ENCODE results near the gene MEF2C. TPM values are rescaled to one million over a fixed set of nuclear protein-coding genes. Genes with fewer than 3 reads are reported as not detected.
A peak's percentile ranks its signal among the peaks of the same experiment; 100 is the strongest.

MEF2C gene
- total and polyA plus RNA-seq, 7 donors: 2.8 to 51.4 (median 32.1) TPM

GRCh38 chr5:88823201-88823600, 59.8 kb downstream of the MEF2C start:
- Histone ChIP-seq H3K4me3 (no peak overlapping the region), H3K27me3 (no peaks in the 10 kb centered on the region), H3K4me1 (peaks cover 0 to 43% (median 29%) of the 10 kb centered on the region in 4 donors), H3K36me3 (peaks cover 0 to 26% (median 5%) of the 10 kb centered on the region in 4 donors), H3K27ac (peak overlapping the region in 1 of 4 donors; percentile 72), H3K9me3 (no peaks in the 10 kb centered on the region)
- intact Hi-C loops (cut with DNase I): loop anchor here (5.0 kb wide), 1 partner anchor 36 kb away; no protein-coding TSS in a partner anchor
- WGBS, 2 donors: 82 to 90% methylated on average over 1 of the region's 1 CpG
- TF ChIP-seq EP300 (IDR thresholded peaks at IDR 0.05) (no peak), POLR2A (IDR thresholded peaks at IDR 0.05) (no peak), CTCF (IDR thresholded peaks at IDR 0.05) (no peak), POLR2AphosphoS5 (IDR thresholded peaks at IDR 0.05) (no peak)
- DNase-seq: no peak

- no peak for TF ChIP-seq CTCF (IDR thresholded peaks at IDR 0.05)
- TF ChIP-seq EP300 (IDR thresholded peaks at IDR 0.05): no peak
- TF ChIP-seq POLR2A (IDR thresholded peaks at IDR 0.05): no peak
- TF ChIP-seq POLR2AphosphoS5 (IDR thresholded peaks at IDR 0.05): no peak
- Histone ChIP-seq H3K4me1 (peaks cover 0 to 38% (median 19%) of the 10 kb centered on the region in 4 donors), H3K27ac (no peak overlapping the region), H3K36me3 (peaks cover 0 to 26% (median 5%) of the 10 kb centered on the region in 4 donors), H3K4me3 (no peak overlapping the region), H3K9me3 (no peaks in the 10 kb centered on the region), H3K27me3 (no peaks in the 10 kb centered on the region)
- intact Hi-C loops (cut with DNase I): loop anchor here (5.0 kb wide), 1 partner anchor 34 kb away; no protein-coding TSS in a partner anchor
- WGBS, 2 donors: 86 to 94% methylated on average over 4 of the region's 4 CpGs
- no peak for DNase-seq
Measured at GRCh38 chr5:88821161-88821560, 61.8 kb downstream of the MEF2C start.

- Histone ChIP-seq H3K36me3 (peaks cover 0 to 26% (median 5%) of the 10 kb centered on the region in 4 donors), H3K9me3 (no peaks in the 10 kb centered on the region), H3K27me3 (no peaks in the 10 kb centered on the region), H3K4me1 (peaks cover 0 to 32% (median 17%) of the 10 kb centered on the region in 4 donors), H3K4me3 (no peak overlapping the region), H3K27ac (no peak overlapping the region)
- 86 to 96% methylated on average over 2 of the region's 2 CpGs for WGBS, 2 donors
- DNase-seq: no peak
- TF ChIP-seq POLR2AphosphoS5 (IDR thresholded peaks at IDR 0.05): no peak
- no peak for TF ChIP-seq POLR2A (IDR thresholded peaks at IDR 0.05)
- TF ChIP-seq EP300 (IDR thresholded peaks at IDR 0.05): no peak
- no peak for TF ChIP-seq CTCF (IDR thresholded peaks at IDR 0.05)
- intact Hi-C loops (cut with DNase I): loop anchor here (5.0 kb wide), 1 partner anchor 33 kb away; no protein-coding TSS in a partner anchor
Measured at GRCh38 chr5:88820581-88820980, 62.4 kb downstream of the MEF2C start.

GRCh38 chr5:88819301-88819999, 63.5 kb downstream of the MEF2C start:
- intact Hi-C loops (cut with DNase I): no loop called here
- 76 to 91% methylated on average over 5 of the region's 5 CpGs for WGBS, 2 donors
- H3K27ac ChIP-seq: no peak overlapping the region

More at GRCh38 chr5:88819301-88819999, 63.5 kb downstream of the MEF2C start:
- no peak for DNase-seq
- no peak for TF ChIP-seq CTCF (IDR thresholded peaks at IDR 0.05)
- peaks cover 0 to 21% (median 10%) of the 10 kb centered on the region in 4 donors for H3K4me1 ChIP-seq
- no peak overlapping the region for H3K4me3 ChIP-seq
- H3K36me3 ChIP-seq: peaks cover 0 to 26% (median 5%) of the 10 kb centered on the region in 4 donors
- H3K27me3 ChIP-seq: no peaks in the 10 kb centered on the region
- no peaks in the 10 kb centered on the region for H3K9me3 ChIP-seq

All from sigmoid colon (tissue), 7 donors.